COR-L47 (cell line): Measurements from ENCODE around the gene DUSP28.

Source experiments
- DNase-seq: peaks from one replicate; lab custom pipeline; 2025; lab: John Stamatoyannopoulos, UW

DUSP28 gene

GRCh38 chr2:240573071-240573515, 12.9 kb downstream of the DUSP28 start:
- DNase-seq, result no peak

GRCh38 chr2:240573516-240574385, 13.6 kb downstream of the DUSP28 start:
- no peak for DNase-seq

- no peak for DNase-seq
Measured at GRCh38 chr2:240574386-240575100, 14.4 kb downstream of the DUSP28 start.

- no peak for DNase-seq
Measured at GRCh38 chr2:240575101-240575965, 15.2 kb downstream of the DUSP28 start.

GRCh38 chr2:240576036-240576435, 15.9 kb downstream of the DUSP28 start:
- no peak for DNase-seq

GRCh38 chr2:240576436-240577205, 16.5 kb downstream of the DUSP28 start:
- no peak for DNase-seq

GRCh38 chr2:240577281-240578109, 17.3 kb downstream of the DUSP28 start:
- no peak for DNase-seq

GRCh38 chr2:240578110-240578450, 17.9 kb downstream of the DUSP28 start:
- DNase-seq, result no peak

GRCh38 chr2:240578488-240578887, 18.3 kb downstream of the DUSP28 start:
- DNase-seq, result no peak

- no peak for DNase-seq
Measured at GRCh38 chr2:240579071-240579762, 19.1 kb downstream of the DUSP28 start.

GRCh38 chr2:240579771-240580614, 19.8 kb downstream of the DUSP28 start:
- DNase-seq, result no peak

- no peak for DNase-seq
Measured at GRCh38 chr2:240581811-240582210, 21.7 kb downstream of the DUSP28 start.

- no peak for DNase-seq
Measured at GRCh38 chr2:240582781-240583180, 22.6 kb downstream of the DUSP28 start.

GRCh38 chr2:240583774-240584173, 23.6 kb downstream of the DUSP28 start:
- no peak for DNase-seq

GRCh38 chr2:240584486-240585031, 24.4 kb downstream of the DUSP28 start:
- no peak for DNase-seq

GRCh38 chr2:240585101-240585500, 24.9 kb downstream of the DUSP28 start:
- no peak for DNase-seq

GRCh38 chr2:240585681-240586197, 25.6 kb downstream of the DUSP28 start:
- no peak for DNase-seq

GRCh38 chr2:240586198-240586918, 26.2 kb downstream of the DUSP28 start, which contains the start of gene CAPN10:
CAPN10 (plus strand) TSS chr2:240586734; CDS start chr2:240586912, 178 bp downstream.
- DNase-seq, result peak; percentile 85
